G401.6 (cell line): ENCODE data around the gene PTPRM.

Experiments used
- FAIRE-seq: peaks from 2 replicates; lab custom pipeline; 2012; peaks lifted over from hg19 to GRCh38; lab: Jason Lieb, UNC

Gene PTPRM

DNA sequence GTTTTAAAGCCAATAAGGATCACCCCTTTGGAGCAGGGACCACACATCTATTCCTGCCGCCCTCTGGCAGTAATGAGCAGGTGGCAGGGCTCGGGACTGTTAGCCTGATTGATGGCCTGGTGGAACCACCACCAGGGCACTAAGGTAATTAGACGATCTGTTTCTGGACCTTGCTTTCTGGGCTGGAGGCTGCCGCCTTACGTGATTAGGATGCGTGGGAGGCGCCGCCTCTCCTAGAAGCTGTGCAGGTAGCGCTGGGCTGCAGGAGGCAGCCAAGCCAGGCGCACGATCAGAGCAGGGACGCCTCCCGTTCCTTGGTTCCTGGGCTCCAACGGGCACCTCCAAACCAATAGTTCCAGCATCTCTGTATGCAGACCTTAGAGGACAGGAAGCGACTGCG, 799.5 kb downstream of the PTPRM start:
- no peak for FAIRE-seq

DNA sequence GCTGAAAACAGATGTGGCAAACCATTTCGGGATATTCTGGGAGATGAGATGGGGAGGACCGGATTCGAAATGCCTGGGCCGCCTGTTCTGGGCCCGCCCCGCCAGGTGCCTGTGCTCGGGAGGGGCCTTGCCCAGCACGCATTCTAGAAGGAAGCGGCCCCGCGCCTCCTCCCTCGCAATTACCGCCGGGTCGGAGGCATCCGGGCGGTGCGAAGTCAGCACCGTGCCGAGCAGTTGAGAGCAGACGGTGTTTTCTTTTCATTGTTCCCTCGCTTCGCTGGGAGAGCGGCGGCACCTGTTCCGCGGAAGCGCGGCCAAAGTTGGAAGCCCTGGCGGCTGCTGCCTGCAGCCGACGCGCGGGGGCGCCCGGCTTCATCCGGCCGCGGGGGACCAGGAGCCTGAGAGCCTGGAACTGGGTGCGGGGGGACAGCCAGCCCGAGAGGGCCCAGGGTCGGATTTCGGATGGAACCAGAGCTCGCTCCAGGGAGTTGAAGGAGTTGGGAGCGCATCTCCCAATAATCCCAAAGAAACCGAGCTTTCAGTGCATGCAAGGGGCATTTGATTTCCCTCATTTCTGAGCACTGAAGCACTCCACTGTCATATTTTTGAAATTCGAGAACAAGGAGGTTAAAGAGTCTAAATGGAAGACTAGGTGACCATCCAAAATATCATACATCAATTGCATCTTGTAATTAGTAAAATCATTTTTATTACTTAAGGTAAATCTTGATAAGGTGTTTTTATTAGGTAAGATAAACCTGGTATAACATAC, 800.3 kb downstream of the PTPRM start:
- no peak for FAIRE-seq

DNA sequence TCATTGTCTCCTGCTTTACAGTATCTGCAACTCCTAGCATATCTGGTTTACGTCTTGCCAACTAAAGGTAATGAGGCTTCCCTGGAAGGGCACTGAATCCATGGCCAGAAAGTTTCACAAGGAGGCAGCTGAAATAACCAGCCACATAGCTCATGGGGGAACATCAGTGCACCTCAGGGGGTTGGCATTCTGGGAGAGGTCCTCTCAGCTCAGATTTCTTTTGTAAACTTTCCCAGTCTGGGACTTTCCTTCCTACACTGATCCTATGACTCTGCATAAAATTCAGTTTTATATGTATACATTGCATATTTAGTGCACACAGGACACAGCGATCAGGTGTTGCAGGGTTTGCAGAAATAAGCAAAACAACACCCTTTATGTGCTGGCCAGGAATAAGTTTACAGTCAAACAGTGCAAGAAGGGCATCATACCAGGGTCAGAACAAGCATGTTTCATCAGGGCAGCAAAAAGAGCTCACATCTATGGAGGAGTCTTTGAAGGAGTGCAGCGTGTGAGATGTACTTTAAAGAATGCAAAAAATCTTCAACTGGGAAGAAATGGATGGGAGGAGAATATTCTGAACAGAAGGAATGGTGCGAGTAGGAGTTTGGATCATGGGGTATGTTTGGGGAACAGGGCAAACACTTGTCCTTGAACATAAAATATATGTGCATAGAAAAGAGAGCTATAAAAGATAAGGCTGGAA, 801.5 kb downstream of the PTPRM start:
- no peak for FAIRE-seq

DNA sequence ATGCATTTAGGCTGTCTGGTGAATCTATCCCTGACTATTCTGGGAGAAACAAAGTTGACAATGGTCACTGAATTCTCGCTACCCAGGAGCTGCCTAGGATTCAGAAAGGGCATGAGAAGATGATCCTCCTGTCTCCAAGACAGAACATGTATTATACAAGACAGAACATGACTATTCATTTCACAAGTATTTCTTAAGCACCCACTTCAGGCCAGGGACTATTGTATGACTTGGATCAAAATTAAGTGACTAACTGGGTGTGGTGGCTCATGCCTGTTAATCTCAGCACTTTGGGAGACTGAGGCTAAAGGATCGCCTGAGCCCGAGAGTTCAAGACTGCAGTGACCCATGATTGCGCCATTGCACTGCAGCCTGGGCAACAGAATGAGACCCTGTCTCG, 806.4 kb downstream of the PTPRM start:
- no peak for FAIRE-seq

- no peak for FAIRE-seq
These were observed 807.6 kb downstream of the PTPRM start for GRCh38 chr18:8374676-8375075.

DNA sequence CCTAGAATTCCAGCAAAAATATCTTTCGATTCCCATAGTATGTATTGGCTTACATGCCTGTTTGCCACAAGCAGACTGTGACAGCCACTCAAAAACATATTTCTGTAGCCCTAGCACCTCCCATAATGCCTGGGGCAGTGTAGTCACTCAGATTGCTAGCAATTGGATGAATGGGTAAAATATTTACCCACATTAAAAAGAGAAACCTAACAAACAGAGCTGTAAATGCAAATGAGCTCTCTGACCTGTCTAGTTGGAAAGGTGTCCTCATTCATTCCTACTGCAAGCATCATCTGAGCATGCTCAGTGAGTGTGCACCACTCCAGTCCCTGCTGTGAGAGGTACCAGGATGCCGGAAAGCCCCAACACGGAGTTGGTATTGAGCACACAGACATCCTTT, 808.1 kb downstream of the PTPRM start:
- FAIRE-seq, result no peak

GRCh38 chr18:8376113-8376512, 809.0 kb downstream of the PTPRM start:
- FAIRE-seq, result no peak

- no peak for FAIRE-seq
These were observed 812.2 kb downstream of the PTPRM start for GRCh38 chr18:8379187-8379941.

- no peak for FAIRE-seq
These were observed 812.9 kb downstream of the PTPRM start for GRCh38 chr18:8380006-8380405.

DNA sequence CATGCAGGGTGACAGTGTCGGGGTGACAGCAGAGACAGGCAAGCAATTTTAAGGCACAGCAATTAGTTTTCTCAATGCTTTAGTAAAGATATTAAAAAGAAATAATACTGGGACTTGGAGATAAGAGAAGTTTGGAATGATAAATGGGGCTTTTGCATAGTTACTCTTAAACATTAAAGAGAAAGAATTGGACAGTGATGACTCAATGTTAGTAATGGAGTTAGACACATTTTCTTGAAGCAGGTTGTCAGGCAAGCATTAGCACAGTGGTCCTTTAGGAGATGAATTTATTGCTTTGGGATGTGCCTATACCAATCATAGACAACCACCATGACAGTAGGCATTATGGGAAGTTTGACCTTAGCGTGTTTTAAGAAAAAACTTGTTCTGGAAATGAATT, 813.8 kb downstream of the PTPRM start:
- no peak for FAIRE-seq

DNA sequence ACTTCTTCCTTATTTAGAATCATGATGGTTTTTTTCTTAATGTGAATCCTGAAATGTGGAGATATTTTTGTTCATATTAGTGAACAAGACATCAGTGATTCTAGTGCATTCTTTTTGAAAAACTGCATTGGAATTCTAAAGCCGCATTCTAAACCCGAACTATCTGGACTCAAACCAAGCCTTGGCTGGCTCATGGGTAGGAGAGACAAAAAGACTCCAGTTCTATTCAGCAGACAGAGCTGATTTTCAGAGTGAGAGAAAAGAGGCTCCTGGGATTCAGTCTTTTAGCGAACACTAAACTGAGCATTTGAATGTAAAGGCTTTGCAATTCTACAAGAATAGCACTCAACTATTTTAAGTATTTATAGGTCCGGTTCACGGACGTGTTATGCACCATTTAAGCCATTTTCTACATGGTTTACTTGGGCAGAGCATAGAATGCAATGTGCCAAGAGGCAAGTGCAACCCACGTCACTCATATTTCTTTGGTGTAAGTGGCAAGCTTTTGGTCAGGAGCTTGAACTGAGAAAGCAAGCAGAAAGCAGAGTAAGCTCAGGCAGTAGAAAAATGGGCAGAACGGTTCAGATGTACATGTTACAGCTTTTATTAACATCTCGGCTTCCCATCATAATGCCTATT, 814.8 kb downstream of the PTPRM start:
- no peak for FAIRE-seq

DNA sequence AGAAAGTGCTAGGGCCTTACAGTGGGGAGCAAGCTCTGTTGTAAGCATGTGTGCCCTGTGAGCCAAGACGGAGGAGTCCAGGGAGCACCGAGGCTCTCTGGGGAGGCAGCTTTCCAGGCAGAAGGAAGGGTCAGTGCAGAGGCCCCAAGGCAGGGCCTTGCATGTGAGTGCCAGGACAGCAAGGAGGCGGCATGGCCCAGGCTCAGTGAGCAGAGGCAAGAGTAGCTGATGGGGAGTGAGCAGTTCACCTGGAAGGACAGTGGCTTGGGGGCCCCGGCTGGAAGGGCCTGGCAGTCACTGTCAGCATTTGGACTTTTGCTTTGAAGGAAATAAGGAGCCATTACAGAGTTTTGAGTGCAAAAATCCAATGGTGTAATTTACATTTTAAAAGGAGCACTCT, 818.3 kb downstream of the PTPRM start:
- no peak for FAIRE-seq

DNA sequence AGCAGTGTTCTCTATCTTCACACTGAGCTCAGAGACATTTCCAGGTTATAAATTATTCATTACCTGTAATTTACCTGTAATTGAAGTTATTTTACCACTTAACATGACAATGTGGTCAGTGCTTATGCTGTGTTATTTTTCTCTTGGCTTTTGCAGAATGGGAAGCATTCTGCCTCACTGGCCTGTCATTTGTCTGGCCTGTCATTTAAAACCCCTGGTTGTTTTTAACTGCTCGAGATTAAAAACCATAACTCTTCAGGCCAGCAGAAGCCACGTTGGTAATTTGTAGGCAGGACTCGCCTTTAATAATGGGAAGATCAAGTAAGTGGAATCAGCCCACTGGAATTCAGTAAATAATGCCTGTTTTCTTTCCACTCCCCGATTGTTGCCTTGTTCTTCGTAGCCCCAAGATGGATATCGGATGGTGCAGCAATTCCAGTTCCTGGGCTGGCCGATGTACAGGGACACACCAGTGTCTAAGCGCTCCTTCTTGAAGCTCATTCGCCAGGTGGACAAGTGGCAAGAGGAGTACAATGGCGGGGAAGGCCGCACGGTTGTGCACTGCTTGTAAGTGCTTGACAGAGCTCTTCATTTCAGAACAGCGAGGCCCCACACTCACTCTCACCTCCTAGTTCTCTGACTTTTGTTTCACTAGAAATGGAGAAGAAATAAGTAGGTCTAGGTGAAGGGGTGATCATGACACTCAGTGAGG, 819.7 kb downstream of the PTPRM start:
- no peak for FAIRE-seq

- no peak for FAIRE-seq
These were observed 822.5 kb downstream of the PTPRM start for GRCh38 chr18:8389391-8390340.

DNA sequence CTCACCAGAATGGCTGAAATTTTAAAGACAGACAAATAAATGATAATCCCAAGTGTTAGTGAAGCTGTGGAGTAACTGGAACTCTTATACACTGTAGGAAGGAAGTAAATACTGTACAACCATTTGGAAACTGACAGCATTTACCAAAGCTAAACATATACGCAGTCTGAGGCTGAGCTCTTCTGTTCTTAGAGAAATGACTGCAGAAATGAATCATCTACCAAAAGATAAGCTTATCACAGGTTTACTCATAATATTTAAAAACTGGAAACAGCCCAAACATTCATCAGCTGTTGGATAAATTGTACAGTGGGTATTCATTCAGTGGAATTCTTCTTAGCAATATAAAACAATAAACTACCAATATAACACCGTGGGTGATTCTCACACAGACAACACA, 824.0 kb downstream of the PTPRM start:
- no peak for FAIRE-seq

GRCh38 chr18:8396254-8396653, 829.1 kb downstream of the PTPRM start:
- no peak for FAIRE-seq

DNA sequence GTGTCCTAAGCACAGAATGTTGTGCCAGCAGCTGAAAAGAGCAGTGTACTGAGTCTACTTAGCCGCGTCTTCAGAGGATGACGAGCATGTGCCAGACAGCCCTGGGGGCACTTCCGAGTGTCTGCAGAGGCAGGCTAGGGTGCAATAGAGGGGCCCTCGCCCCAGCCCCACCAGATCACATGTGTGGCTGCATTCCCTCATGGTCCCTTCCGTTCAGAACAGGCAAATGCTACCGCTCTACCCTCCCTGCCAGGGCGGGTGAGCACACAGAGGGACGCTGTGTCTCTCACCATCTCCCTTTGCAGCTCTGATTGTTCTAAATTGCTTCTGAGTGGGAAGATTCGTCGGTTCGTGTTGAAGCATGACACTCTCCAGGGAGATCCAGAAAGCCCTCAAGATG, 829.9 kb downstream of the PTPRM start:
- FAIRE-seq, result no peak

GRCh38 chr18:8399138-8399537, 832.0 kb downstream of the PTPRM start:
- no peak for FAIRE-seq

- no peak for FAIRE-seq
These were observed 833.2 kb downstream of the PTPRM start for GRCh38 chr18:8400193-8400752.

- FAIRE-seq, result no peak
These were observed 833.7 kb downstream of the PTPRM start for GRCh38 chr18:8400825-8401224.

- FAIRE-seq, result no peak
These were observed 834.5 kb downstream of the PTPRM start for GRCh38 chr18:8401606-8402005.
